ENCODE data around the gene MRPL58.

GRCh38 chr17:75069783-75070182 is 57.3 kb downstream of the MRPL58 start:
- no peak for TF ChIP-seq BHLHE40 (IDR thresholded peaks at IDR 0.05; ENCODE audit: borderline replicate concordance)
- TF ChIP-seq PKNOX1 (IDR thresholded peaks at IDR 0.05): no peak
- no peak for TF ChIP-seq SUZ12 (IDR thresholded peaks at IDR 0.05)
- no peak for TF ChIP-seq SP1 (IDR thresholded peaks at IDR 0.05)
- no peak for TF ChIP-seq FOXK2 (IDR thresholded peaks at IDR 0.05)
- TF ChIP-seq FOXM1 (IDR thresholded peaks at IDR 0.05; ENCODE audit: borderline replicate concordance): no peak
- no peak for TF ChIP-seq TARDBP (IDR thresholded peaks at IDR 0.05)
- no peak for TF ChIP-seq HDGF (IDR thresholded peaks at IDR 0.05; ENCODE audit: borderline replicate concordance)
- TF ChIP-seq FOXA1 (IDR thresholded peaks at IDR 0.05): no peak
- TF ChIP-seq LEF1 (IDR thresholded peaks at IDR 0.05; ENCODE audit: borderline replicate concordance): no peak
- TF ChIP-seq CTBP1 (IDR thresholded peaks at IDR 0.05; ENCODE audit: borderline replicate concordance): no peak
- TF ChIP-seq ELF4 (IDR thresholded peaks at IDR 0.05): no peak
- no peak for TF ChIP-seq NFRKB (IDR thresholded peaks at IDR 0.05)
